CD4-positive, alpha-beta T cell (primary cell): ENCODE results near the gene CDCP2. TPM values are rescaled to one million over a fixed set of nuclear protein-coding genes. Genes with fewer than 3 reads are reported as not detected.

Experiments
- ATAC-seq: fragments of 200-7000 bp; cut with Tn5 transposase; one replicate; pipeline ENCODE4 v1.10.0; 2022; ENCODE audit warnings: mild to moderate bottlenecking; ENCODE audit not compliant: poor library complexity
- CTCF ChIA-PET: fragments of 350-600 bp; sonication (Branson Sonifier 250); formaldehyde crosslinking; loops from one replicate; lab custom pipeline; 2021; ENCODE audit warnings: antibody characterized with exemption, inconsistent platforms; lab: Charles Lee
- POLR2A ChIA-PET: fragments of 350-600 bp; sonication (Branson Sonifier 250); formaldehyde crosslinking; loops from one replicate; lab custom pipeline; 2021; ENCODE audit warnings: antibody characterized with exemption, inconsistent platforms; lab: Charles Lee
- DNase-seq, 14 experiments: peaks; one replicate each; pipeline ENCODE4 v3.0.0-alpha.2; 2013 to 2020; ENCODE audit warnings: mixed read lengths in 2 of 14
- H3K27ac ChIP-seq, 2 donors: one replicate each; pipeline versions ENCODE4 v1.5.1 to v1.7.0; 2013; ENCODE audit warnings: low read length in 2 of 2, low read depth in 1 of 2, mild to moderate bottlenecking in 1 of 2
- H3K27me3 ChIP-seq, 2 experiments: 1 replicate in 1 of 2; 2 replicates in 1 of 2; pipeline versions ENCODE4 v1.6.1 to v1.7.0; 2013; ENCODE audit warnings: low read length in 2 of 2, control low read depth in 1 of 2, mild to moderate bottlenecking in 1 of 2, moderate library complexity in 1 of 2; ENCODE audit not compliant: insufficient read depth in 2 of 2, control insufficient read depth in 1 of 2
- H3K36me3 ChIP-seq: one replicate; pipeline ENCODE4 v1.6.1; 2013; ENCODE audit warnings: low read length, control low read depth; ENCODE audit not compliant: insufficient read depth
- H3K4me1 ChIP-seq: one replicate; pipeline ENCODE4 v1.6.1; 2013; ENCODE audit warnings: low read length, control low read depth; ENCODE audit not compliant: insufficient read depth
- H3K4me3 ChIP-seq: one replicate; pipeline ENCODE4 v1.5.1; 2013; ENCODE audit warnings: mild to moderate bottlenecking, low read length, moderate library complexity
- H3K9me3 ChIP-seq, 2 experiments: 1 replicate in 1 of 2; 2 replicates in 1 of 2; pipeline versions ENCODE4 v1.6.1 to v1.7.0; 2013; ENCODE audit warnings: low read length in 2 of 2, mild to moderate bottlenecking in 2 of 2, control low read depth in 1 of 2, moderate library complexity in 1 of 2; ENCODE audit not compliant: control insufficient read depth in 1 of 2, insufficient read depth in 1 of 2
- H3K27ac Mint-ChIP-seq: one replicate; pipeline ENCODE4 v1.8.0; 2020; ENCODE audit warnings: mixed read lengths
- H3K27me3 Mint-ChIP-seq: one replicate; pipeline ENCODE4 v1.8.0; 2021; ENCODE audit warnings: mixed read lengths
- H3K36me3 Mint-ChIP-seq: one replicate; pipeline ENCODE4 v1.8.0; 2021; ENCODE audit warnings: low read depth, mixed read lengths
- H3K4me1 Mint-ChIP-seq: one replicate; pipeline ENCODE4 v1.8.0; 2021; ENCODE audit warnings: low read depth, mixed read lengths
- H3K4me3 Mint-ChIP-seq: one replicate; pipeline ENCODE4 v1.8.0; 2020; ENCODE audit warnings: mild to moderate bottlenecking, mixed read lengths
- H3K9me3 Mint-ChIP-seq: one replicate; pipeline ENCODE4 v1.8.0; 2020; ENCODE audit warnings: mixed read lengths
- intact Hi-C, 2 experiments: fragments of 100-400 bp; cut with DNase I in 1 of 2; cut with micrococcal nuclease in 1 of 2; formaldehyde crosslinking; loops; one replicate each; pipeline versions ENCODE4 v1.15.1 to v1.9.0; 2023 to 2025; cut with DNase I, micrococcal nuclease
- total RNA-seq, 174 experiments: library from RNA in 2 of 174; stranded (reverse) in 2 of 174; gene quantifications; one replicate each; pipeline ENCODE4 v1.2.3 and lab custom pipeline; 2021 to 2026
- TF ChIP-seq, protein P1 (sequence below): fragments of 200-600 bp; IDR thresholded peaks from one replicate; pipeline ENCODE4 v1.8.0; 2022; ENCODE audit warnings: antibody characterized with exemption, mild to moderate bottlenecking

Gene CDCP2
- total RNA-seq, 2 experiments from 2014 or later, result not detected

DNA sequence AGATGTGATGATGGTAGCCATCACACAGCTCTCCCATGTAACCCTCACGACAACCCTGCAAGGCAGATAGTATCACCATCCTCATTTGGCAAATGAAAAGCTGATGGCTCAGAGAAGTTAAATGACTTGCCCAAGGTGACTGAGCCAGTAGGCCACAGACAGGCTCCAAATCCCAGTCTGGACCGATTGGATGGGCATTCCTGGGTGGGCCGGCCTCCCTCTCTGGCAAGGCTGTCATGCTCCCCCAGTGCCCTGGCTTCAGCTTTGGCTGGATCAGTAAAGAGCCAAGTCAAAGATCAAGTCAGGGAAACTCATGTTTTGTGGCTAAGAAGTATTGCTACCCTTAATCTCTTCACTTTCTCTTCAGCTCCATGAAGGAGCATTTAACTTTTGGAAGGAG lies 41.2 kb downstream of the CDCP2 start:
- ATAC-seq (no peak), DNase-seq (no peak)
- Mint-ChIP-seq H3K36me3 (no peaks in the 10 kb centered on the region), H3K27ac (no peak overlapping the region), H3K4me3 (no peak overlapping the region), H3K4me1 (no peaks in the 10 kb centered on the region), H3K27me3 (no peaks in the 10 kb centered on the region), H3K9me3 (no peaks in the 10 kb centered on the region)
- no peak overlapping the region for H3K27ac ChIP-seq
- no peaks in the 10 kb centered on the region for H3K36me3 ChIP-seq
- TF ChIP-seq, protein P1, sequence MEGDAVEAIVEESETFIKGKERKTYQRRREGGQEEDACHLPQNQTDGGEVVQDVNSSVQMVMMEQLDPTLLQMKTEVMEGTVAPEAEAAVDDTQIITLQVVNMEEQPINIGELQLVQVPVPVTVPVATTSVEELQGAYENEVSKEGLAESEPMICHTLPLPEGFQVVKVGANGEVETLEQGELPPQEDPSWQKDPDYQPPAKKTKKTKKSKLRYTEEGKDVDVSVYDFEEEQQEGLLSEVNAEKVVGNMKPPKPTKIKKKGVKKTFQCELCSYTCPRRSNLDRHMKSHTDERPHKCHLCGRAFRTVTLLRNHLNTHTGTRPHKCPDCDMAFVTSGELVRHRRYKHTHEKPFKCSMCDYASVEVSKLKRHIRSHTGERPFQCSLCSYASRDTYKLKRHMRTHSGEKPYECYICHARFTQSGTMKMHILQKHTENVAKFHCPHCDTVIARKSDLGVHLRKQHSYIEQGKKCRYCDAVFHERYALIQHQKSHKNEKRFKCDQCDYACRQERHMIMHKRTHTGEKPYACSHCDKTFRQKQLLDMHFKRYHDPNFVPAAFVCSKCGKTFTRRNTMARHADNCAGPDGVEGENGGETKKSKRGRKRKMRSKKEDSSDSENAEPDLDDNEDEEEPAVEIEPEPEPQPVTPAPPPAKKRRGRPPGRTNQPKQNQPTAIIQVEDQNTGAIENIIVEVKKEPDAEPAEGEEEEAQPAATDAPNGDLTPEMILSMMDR, result no peak
- intact Hi-C loops, result no loop called here
- no peaks in the 10 kb centered on the region for H3K9me3 ChIP-seq
- ChIA-PET POLR2A (no interaction called here), CTCF (interaction anchor here (0.8 kb wide), 1 partner anchor 378 kb away, joined by 3 read pairs; no protein-coding TSS in a partner anchor)
- H3K4me3 ChIP-seq, result no peak overlapping the region
- H3K4me1 ChIP-seq, result no peaks in the 10 kb centered on the region
- no peaks in the 10 kb centered on the region for H3K27me3 ChIP-seq

DNA sequence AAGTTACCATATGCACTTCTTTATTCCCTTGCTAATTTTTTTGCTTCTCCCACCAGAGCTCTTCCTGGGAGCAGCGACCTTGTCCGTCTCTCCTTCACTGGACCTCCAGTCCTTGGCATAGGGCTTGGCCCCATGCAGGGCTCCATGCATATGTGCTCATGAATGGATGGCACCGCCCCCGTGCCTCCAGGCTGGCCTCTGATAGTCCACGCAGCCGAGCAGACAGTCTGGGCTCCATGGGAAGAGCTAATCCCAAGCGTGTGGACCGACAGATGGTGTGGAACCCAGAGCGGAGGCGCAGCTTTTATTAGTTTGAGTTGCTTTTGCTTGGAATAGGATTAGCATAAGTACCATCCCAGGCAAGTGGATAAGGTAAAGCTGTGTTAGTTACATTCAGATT lies 41.8 kb downstream of the CDCP2 start:
- ChIA-PET CTCF (no interaction called here), POLR2A (no interaction called here)
- Mint-ChIP-seq H3K36me3 (no peaks in the 10 kb centered on the region), H3K4me1 (no peaks in the 10 kb centered on the region), H3K9me3 (no peaks in the 10 kb centered on the region), H3K27ac (no peak overlapping the region), H3K4me3 (no peak overlapping the region), H3K27me3 (no peaks in the 10 kb centered on the region)
- TF ChIP-seq, protein P1, result no peak
- Histone ChIP-seq H3K36me3 (no peaks in the 10 kb centered on the region), H3K9me3 (no peaks in the 10 kb centered on the region), H3K4me3 (no peak overlapping the region), H3K27me3 (no peaks in the 10 kb centered on the region), H3K4me1 (no peaks in the 10 kb centered on the region), H3K27ac (no peak overlapping the region)
- DNase-seq (no peak), ATAC-seq (no peak)
- intact Hi-C loops, result no loop called here

DNA sequence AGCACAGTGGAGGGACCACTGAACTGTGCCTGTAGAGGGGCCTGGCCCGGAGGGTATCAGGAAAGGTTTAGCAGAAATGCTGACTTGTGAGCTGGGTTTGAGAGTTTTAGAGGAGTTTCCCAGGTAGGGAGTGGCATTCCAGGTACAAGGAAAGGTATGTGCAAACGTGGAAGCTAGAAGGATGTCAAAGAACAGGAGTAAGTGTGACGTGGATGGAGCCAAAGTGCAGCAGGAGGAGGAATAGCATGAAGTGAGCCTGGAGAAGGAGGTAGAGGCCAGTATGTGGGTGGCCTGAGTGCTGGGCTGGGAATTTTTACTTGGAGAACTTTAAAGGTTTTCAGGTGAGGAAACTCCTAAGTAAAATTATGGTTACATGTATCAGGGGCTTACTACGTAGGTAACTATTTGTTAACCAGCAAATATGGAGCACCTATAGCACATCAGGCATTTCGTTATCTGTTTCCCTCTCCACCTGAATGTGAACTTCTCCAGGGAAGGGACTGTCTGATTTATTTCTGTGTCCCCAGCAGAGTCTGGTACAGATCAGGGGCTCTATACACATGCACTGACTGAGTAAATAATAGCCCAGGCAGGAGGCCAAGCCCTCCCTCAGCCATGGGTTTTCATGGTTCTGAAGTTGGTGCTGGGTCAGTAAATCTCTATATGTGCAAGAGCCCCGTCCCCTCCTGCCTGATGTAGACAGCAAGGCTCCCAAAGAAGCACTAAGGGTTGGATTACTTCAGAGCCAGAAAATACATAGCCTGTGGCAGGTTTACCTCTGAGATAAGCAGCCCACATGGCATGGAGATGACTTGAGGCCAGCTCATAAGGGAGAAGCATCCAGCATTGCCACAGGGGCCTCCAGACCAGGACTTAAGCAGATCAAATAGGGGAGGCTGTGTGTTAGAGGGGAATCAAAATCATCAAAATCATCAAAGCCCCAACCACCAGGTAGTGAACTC lies 43.4 kb downstream of the CDCP2 start:
- no peak overlapping the region for H3K4me3 Mint-ChIP-seq
- no peaks in the 10 kb centered on the region for H3K36me3 Mint-ChIP-seq
- Histone ChIP-seq H3K4me3 (no peak overlapping the region), H3K9me3 (no peaks in the 10 kb centered on the region), H3K36me3 (no peaks in the 10 kb centered on the region), H3K27ac (no peak overlapping the region), H3K27me3 (no peaks in the 10 kb centered on the region), H3K4me1 (no peaks in the 10 kb centered on the region)
- DNase-seq, result no peak
- ChIA-PET CTCF (no interaction called here), POLR2A (no interaction called here)
- no peak overlapping the region for H3K27ac Mint-ChIP-seq
- H3K4me1 Mint-ChIP-seq, result no peaks in the 10 kb centered on the region
- no peaks in the 10 kb centered on the region for H3K9me3 Mint-ChIP-seq
- TF ChIP-seq, protein P1, result no peak
- H3K27me3 Mint-ChIP-seq, result no peaks in the 10 kb centered on the region
- ATAC-seq, result no peak
- intact Hi-C loops, result no loop called here
